Left kidney (tissue), 2 donors: ENCODE data around the gene MEX3A. TPM values are rescaled to one million over a fixed set of nuclear protein-coding genes. Genes with fewer than 3 reads are reported as not detected.
"Not testable (repeated sequence)": the region's sequence is repeated elsewhere in the genome, so short reads cannot be mapped to it uniquely, and the experiment has no call there.

Experiments used
- DNase-seq: peaks from one replicate; pipeline ENCODE4 v3.0.0-alpha.2; 2013
- polyA plus RNA-seq: library from polyadenylated mRNA; unstranded; fragments of 120-200 nt; gene quantifications from one replicate; pipeline ENCODE4 v1.2.1, GENCODE V29; 2013; ENCODE audit not compliant: insufficient read length

MEX3A gene
- polyA plus RNA-seq, 1 donor: 46.7 TPM

- no peak for DNase-seq
These were observed 1.4 kb downstream of the MEX3A start for GRCh38 chr1:156080863-156081179.

DNA sequence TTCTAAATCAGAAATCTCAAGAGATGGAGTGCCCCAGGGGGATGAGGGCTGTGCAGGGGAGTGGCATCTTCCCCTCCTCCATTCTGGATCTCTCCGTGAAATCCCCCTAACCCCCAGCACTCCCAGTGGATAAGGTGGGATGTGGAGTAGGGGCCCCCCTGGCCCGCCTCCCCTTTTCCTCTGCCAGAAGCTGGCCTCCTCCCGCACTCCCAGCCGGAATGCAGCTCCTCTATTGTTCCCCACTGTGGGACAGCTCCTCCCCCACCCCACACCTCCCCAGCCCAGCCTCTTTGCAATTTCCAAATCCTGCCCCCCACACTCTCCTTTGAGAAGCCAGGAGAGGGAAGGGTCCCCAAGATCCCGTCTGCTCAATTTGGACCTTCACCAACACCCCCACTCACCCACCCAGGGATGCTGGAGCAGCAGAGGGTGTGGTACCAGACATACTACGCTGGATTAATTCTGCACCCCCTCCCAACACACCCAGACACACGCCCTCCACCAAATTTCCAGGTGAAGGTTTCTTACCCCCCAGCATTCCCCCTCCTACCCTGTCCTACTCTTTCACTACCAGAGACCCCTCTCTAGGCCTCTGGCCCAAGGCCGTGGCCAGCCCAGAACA lies 1.9 kb downstream of the MEX3A start:
- DNase-seq: no peak

- DNase-seq: no peak
These were observed 2.5 kb downstream of the MEX3A start for GRCh38 chr1:156079762-156080161.

DNA sequence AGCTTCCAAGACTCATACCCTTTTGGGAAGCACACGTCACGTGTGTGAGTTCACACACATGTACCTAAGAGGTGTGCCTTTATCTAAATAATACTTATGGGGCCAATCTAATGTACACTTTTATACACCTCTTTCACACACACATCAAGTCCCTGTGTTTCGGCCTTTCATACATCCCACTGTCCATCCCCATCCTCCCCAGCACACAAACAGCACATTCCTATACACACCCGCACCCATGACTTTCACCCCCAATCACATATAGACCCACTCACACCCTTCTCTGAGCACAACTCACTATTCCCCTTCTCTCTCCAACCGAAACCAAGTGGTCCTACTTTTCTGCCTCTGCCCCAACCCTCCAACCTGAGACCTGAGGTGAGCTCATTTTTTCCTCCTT lies 3.5 kb downstream of the MEX3A start:
- no peak for DNase-seq

GRCh38 chr1:156077430-156077760 lies 4.9 kb downstream of the MEX3A start:
- no peak for DNase-seq

DNA sequence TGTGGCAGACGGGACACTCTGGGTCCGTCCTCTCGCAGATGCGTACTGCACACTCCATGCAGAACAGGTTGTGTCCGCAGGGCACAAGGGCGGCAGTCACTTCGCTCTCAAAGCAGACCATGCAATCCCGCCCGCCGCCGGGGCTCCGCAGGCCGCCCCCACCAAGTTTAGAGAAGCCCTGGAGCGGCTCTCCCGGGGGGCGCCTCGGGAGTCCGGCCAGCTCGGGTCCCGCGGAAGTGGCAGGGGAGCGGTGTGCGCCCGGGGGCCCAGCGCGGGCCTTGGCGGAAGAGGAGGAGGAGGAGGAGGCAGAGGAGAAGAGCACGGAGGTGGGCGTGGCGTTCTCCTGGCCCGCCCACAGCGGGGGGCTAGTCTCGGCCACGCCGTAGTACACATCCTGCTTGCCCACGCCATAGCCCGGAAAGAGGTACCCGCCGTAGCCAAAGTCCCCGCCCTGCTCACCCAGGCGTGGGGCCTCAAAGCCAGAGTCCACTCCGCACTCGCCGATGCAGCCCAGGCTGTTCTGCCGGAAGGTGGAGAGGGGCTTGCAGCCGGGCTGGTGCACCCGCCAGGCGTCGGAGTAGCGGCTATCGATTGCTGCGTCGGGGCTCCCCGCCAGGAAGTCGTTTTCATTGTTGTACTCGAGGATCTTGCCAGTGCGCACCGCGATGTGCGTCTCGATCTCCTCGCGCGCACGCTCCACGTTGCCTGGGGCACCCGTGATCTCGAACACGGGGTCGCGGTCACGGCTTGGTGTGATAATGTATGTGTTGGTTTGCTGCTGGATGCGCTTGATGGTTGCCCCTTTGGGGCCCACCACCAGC lies 5.4 kb downstream of the MEX3A start:
- no peak for DNase-seq

GRCh38 chr1:156075775-156076204 lies 6.5 kb downstream of the MEX3A start:
- DNase-seq: no peak

- DNase-seq: no peak
These were observed 7.1 kb downstream of the MEX3A start for GRCh38 chr1:156075162-156075561.

DNA sequence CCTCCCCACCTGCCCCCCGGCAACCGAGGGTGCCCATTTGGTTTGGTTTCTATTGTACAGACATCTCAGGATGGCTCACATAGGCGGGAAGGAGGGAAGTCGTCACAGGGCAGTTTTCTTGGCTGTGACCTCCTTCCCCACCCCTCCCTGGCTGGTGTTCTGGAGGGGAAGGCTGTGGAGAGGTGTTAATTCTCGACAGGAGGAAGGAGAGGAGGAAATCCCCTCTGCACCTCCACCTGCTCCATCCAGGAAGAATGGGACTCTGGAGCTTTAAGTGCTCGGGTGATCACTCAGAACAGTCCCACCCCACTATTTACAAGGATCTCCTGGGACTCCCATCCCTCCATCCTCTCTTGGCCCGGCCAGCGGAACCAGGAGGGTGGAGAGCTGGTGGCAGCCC lies 7.6 kb downstream of the MEX3A start:
- no peak for DNase-seq

DNA sequence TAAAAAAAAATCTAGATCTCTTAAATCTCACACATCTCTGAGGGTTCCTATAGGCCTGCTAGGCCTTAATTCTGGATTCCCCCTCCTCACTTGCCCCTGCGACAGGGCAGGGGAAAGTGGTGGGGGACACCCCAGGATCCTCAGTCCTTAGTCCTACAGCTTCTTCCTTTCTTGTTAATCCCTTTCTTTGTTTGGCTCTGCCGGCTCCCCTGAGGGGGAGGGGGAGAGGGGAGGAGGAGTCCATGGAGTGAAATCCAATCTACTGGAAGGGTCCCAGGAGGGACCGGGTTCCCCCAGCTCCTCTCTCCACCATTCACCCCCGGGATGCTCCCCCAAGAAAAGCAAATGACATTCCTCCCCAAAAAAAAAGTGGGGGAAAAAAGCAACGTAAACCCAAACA lies 8.5 kb downstream of the MEX3A start:
- no peak for DNase-seq

DNA sequence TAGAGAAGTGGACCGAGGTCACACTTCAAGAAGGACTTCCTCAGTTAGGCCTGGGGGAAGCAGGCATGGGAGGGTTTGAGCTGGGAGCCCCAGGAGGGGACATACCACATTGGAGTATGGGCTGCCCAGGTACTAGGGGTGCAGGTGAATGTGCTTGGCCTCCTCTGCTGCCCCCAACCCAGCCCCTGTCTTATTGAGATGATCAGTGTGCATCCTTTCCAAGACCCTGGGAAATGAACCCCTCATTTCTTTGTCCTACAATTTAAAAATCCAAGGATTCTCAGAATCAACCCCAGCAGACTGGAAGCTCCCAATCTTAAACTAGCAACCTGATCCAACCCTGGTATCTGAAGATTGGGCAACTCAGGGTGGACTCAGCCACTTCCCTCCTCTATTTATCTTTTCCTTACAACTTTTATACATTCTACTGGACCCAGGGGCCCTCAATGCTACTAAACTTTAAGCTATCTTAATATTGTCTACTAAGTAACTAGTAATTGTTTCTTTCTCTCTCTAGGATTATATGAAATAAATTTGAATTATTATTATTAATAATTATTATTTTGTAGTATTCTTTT lies 9.1 kb downstream of the MEX3A start:
- DNase-seq: no peak

- DNase-seq: no peak
These were observed 10.0 kb downstream of the MEX3A start for GRCh38 chr1:156072251-156072650.

DNA sequence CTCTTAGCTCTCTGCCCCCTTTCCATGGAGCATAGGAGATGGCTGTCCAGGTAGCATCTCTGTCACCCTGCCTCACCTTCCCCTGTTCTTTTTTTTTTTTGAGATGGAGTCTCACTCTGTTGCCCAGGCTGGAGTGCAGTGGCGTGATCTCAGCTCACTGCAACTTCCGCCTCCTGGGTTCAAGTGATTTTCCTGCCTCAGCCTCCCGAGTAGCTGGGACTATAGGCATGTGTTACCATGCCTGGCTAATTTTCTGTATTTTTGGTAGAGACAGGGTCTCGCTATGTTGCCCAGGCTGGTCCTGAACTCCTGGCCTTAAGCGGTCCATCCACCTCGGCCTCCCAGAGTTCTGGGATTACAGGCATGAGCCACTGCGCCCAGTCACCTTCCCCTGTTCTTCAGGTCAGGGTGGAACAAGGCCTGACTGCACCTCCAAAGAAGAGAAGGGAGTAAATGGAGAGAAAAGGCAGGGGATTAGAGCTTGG lies 10.9 kb downstream of the MEX3A start:
- not testable (repeated sequence) for DNase-seq

- DNase-seq: no peak
These were observed 11.7 kb downstream of the MEX3A start for GRCh38 chr1:156070548-156070947.

GRCh38 chr1:156069490-156070455 lies 12.5 kb downstream of the MEX3A start:
- no peak for DNase-seq

GRCh38 chr1:156067262-156067661 lies 15.0 kb downstream of the MEX3A start:
- DNase-seq: no peak

GRCh38 chr1:156065871-156066270 lies 16.4 kb downstream of the MEX3A start:
- no peak for DNase-seq

DNA sequence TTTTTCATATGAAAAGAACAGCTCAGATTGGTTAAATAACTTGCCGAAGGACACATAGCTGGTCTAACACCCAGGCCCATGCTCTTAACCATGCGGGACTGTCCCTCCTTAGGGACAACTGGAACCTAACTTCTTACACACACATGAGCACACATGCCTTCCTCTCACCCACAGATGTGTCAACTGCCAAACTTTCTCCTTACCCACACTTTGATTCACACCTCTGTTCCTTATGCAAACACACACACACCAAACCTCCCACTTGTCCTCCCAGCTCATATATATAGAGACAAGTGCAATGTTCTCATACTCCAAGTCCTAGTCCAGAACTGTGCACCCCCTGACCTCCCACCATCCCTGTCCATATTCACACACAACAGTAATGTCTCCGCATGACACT lies 17.1 kb downstream of the MEX3A start:
- no peak for DNase-seq

DNA sequence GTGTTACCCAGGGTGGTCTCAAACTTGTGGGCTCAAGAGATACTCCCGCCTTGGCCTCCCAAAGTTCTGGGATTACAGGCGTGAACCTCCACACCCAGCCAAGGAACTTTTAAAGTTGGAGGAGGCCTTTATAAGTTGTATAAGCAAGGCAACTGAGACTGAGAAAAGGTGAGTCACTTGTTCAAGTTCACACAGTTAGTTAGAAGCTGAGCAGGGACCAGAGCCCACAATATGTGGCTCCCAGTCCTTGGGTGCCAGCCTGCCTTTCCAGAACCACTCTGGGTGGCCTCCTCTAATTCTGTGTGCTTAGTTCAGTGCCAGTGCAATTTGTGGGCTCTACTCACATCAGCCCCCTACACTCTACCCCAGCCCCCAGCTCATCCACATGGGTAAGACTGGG lies 17.6 kb downstream of the MEX3A start:
- DNase-seq: no peak

DNA sequence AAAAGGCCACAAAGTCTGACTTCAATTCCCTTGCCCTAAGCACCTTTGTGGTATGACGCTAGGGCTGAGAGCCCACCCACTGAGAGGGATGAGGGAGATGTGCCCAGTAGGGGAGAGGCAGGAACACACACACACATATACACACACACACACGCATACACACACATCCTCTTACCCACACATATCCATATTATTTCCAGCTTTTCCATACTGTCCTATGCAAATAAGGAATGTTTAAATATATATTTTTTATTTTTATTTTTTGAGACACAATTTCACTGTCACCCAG lies 18.3 kb downstream of the MEX3A start:
- no peak for DNase-seq

DNA sequence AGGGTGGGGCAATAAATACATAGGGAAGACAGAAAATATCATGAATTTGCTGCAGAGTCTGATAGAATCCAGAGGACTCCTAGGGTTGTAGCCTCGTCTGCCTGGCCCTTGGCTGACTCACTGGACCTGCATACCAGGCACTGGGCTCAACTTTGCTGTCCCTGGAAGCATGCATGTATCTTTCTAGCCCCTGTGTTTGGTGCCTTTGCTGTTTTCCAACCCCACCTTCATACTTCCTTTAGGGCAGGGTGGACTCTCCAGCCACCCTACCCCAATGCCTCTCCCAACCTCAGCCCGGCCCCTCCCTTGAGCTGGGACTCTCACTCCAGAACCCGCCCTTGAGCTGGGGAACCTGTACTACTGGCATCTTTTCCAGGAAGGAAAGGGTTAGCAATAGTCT lies 20.1 kb downstream of the MEX3A start:
- no peak for DNase-seq

DNA sequence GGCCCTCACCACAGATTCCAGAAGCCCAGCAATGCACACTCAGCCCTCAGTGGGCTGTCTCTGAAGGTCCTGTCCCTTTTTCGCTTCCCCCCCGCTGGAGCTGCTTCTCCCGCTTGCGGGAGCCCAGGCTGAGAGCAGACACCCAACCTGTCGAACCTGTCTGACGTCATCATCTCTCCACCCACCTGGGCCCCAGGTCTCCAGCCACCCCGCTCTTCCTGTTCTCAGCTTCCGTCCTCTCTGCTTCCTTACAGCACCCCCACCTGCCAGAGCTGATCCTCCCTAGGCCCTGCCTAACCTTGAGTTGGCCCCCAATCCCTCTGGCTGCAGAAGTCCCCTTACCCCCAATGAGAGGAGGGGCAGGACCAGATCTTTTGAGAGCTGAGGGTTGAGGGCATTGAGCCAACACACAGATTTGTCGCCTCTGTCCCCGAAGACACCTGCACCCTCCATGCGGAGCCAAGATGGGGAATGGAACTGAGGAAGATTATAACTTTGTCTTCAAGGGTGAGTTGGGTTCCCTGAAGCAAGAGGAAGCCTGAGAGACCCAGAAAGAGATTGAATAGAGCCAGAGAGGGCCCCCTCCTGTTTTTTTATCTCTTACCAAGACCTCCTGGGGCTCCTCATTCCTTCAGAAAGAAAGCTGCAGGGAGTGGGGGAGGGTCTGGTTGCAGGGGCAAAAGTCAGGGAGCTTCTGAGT lies 21.2 kb downstream of the MEX3A start, which contains the start of gene RAB25:
Gene RAB25, plus strand, starts transcription at position 224 of the 700 bp plus-strand sequence. Its CDS starts 241 bp downstream, at position 465.
- DNase-seq: no peak
